TTC549 (cell line): ENCODE results near the gene MRAS.
"Not testable (repeated sequence)": the region's sequence is repeated elsewhere in the genome, so short reads cannot be mapped to it uniquely, and the experiment has no call there.

Experiments used
- FAIRE-seq: peaks from 2 replicates; lab custom pipeline; 2012; peaks lifted over from hg19 to GRCh38; lab: Jason Lieb, UNC

The MRAS gene

GRCh38 chr3:138445654-138446053 lies 97.3 kb downstream of the MRAS start:
- no peak for FAIRE-seq

- no peak for FAIRE-seq
Observed at GRCh38 chr3:138448631-138449030, 100.3 kb downstream of the MRAS start.

GRCh38 chr3:138449490-138449889 lies 101.1 kb downstream of the MRAS start:
- FAIRE-seq, result no peak

- FAIRE-seq, result no peak
Observed at GRCh38 chr3:138450181-138450580, 101.8 kb downstream of the MRAS start.

GRCh38 chr3:138450704-138451424 lies 102.5 kb downstream of the MRAS start:
- FAIRE-seq, result no peak

- FAIRE-seq, result no peak
Observed at GRCh38 chr3:138451595-138452162, 103.3 kb downstream of the MRAS start.

- FAIRE-seq, result no peak
Observed at GRCh38 chr3:138452436-138452835, 104.1 kb downstream of the MRAS start.

GRCh38 chr3:138453940-138454339 lies 105.6 kb downstream of the MRAS start:
- not testable (repeated sequence) for FAIRE-seq
